SIG-M5 treated with dmso at 0.1 percent for 504 hours (cell line): ENCODE data around the gene NPAS3.

Experiments
- DNase-seq: peaks from one replicate; lab custom pipeline; 2025; ENCODE audit not compliant: unreplicated experiment; lab: John Stamatoyannopoulos, UW

The NPAS3 gene

DNA sequence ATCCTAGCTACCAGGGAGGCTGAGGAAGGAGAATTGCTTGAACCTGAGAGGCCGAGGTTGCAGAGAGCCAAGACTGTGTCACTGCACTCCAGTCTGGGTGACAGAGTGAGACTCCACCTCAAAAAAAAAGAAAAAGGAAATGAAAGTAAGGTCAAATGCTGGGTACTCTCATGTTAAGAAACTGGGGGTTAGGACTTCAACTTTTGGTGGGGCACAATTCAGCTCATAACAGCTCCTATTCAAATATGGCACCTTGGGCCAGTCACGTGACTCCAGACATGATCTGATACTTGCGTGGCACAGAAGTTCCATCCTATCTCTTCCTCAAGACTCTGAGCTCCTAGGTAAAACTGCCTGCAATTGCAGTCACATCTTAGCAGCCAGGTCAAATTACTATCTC, 869.5 kb downstream of the NPAS3 start:
- no peak for DNase-seq

DNA sequence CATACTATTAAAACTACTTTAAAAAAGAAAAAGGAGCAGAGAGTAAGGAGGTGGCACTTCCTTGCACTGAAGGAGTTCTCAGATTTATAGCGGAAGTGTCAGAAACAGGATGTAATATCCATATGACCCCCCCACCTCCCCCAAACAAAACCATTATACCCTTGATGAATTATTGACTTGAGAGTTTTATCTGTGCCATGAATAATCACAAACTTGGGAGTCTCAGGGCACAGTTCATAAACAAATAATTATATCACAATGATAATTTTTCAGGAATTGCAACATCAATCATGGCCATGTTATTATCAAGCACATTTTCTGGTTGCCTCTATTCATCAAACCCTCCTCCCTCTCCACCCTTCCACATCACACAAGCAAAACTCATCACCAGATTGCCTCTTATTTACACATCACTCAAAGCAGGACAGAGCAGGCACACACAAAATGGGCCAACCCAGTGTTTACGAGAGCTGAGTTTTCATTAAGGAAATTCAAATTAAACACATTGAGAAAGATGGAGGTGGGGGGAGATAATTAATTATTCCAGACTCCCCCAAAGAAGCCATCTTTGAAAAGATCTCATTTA, 870.8 kb downstream of the NPAS3 start:
- DNase-seq = no peak

DNA sequence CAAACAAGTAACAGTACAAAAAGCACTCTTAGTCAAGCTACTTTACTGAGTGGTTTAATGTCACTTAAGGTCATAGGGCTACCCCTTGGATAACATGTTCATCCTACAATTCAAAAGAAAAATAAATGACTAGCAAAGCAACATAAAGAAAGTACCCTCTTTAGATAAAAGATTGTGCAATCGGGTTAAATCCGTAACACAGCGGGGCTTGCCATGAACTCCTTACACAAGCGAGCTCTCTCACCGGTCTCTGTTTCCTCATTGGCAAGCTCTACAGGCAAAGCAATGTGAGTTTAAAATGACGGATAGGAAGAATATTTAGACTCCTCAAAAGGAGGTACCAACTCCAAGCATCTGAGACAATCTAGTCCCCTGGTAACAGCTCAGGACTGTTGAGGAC, 871.6 kb downstream of the NPAS3 start:
- DNase-seq = peak; percentile 28

DNA sequence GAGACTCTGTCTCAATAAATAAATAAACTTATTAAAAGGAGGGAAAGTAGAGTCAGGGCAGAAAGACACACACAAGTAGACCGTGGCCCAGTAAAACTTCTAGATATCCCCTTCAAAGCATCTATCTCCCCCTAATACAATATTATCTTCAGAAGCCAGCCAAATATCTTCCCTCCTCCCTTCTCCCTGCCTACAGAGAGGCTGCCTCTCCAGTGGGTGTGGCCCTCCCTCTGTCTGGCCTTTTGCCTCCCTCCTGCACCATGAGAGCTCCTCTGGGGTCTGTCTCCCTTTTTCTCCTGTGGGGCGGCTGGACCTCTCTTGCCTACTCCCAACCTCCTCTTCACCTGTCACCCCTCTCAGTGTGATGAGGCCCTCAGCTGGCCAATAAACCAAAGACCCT, 873.0 kb downstream of the NPAS3 start:
- DNase-seq = no peak

DNA sequence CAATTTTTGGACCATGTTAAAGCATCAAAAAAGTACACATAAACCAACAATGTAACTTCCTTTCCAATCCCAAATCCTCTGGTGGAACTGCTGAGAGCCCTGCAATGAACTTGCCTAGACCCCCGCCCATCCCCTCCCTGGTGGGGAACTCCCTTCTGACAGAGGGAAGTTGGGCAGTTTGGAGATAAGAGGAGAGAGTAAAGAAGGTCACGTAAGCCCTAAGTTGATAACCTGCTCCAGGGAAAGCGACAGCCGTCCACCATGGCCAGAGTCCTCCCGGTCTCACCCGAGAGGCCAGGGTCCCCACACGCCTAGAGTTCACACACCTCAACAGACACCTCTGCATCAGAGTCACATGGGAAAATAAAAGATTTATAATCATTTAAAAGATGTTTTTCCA, 873.5 kb downstream of the NPAS3 start:
- DNase-seq = no peak

DNA sequence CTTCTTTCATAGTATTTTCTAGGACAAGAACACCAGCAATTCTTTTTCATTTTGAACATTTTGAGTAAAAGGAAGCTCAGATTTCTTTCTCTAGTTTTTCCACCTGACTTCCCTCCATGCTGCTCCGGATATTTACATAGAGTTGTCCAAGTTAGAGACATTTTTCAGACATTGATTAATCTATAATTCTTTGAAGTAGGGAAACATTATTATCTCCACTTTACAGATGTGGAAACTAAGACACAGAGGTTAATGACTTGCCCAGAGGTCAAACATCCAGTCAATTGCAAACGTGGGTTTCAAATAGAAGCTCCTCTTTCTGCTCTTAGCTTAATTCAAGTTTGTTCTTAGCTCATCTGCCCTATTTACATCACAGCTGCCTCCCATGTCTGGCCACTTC, 873.9 kb downstream of the NPAS3 start:
- no peak for DNase-seq

DNA sequence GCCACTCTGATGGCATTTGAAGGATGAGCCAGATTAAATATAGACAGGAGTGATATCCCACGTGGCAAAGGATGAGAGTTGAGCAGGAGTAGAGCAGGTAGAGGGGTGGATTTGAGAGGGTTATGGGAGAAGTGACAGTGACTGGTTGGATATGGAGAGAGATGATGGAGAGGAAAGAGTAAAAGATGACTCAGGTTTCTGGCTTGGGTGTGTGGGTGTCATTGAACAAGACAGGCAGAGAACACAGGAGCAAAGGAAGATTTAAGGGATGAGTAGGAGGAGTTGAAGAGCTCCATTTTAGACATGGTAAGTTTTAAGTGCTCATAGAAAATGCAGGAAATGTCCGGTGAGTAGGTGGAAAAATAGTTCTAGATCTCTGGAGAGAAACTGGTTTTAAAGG, 875.3 kb downstream of the NPAS3 start:
- DNase-seq = no peak

DNA sequence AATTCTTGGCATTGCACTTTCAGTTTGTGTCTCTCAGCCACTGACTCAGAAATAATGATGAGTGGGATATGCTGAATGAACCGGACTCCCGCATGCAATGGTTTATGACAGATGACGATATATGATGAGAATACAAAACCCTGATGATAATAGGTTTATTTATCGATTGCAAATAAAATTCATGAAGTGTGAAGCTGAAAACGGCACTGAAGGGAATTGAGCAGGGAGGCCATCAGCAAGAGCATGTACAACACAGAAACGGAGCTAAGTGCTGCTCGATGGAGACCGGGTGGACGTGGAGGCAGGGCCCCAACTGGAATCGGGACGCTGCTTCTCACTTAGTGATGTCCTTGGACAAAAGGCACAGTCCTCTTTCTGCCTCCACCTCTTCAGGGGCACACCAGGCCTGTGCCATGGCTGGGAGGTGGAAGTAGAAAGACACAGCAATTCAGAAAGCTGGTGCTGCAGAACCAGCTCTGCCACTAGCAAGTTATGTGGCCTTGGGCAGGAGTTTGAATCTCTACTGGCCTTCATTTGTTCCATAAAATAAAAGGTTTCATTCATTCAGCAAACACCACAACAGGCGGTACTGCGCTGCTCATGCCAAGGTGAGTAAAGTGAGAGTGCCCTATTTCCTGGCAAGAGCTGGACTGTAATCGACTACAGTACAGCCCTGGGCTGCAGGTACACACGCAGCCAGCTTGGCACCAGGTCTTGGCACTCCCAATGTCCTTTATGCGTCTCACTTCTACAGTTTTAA, 895.2 kb downstream of the NPAS3 start:
- DNase-seq = no peak

DNA sequence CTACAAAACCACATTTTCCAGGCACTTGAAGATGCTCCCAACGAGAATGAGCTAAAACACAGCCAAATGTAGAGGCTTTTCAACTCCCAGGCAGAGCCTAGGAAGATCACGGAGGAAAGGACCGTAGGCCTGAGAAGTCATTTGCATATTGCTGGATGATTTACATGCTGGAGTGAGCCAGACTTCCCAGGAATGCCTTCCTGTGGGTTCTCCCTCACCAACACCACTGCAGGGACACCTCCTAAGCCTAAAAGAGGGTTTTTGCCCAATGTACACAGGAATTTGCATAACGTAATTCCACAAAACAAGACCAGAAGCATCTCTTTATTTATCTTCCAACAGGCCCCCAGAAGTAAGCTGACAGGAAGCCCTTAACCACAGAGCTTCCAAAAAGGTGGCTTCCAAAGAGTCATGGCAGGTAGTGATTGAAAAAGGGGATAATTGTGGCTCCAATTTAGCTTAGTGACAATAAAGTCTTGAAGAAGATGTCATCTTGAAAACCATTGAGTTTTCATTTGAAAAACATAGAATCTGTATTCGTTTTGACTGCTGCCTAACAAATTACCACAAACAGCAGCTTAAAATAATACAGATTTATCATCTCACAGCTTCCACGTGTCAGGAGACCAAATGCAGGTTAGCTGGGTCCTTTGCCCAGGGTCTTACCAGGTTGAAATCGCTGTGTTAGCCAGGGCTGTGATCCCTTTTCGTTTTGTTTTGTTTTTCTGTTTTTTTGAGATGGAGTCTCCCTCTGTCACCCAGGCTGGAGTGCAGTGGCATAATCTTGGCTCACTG, 896.0 kb downstream of the NPAS3 start:
- DNase-seq = no peak

DNA sequence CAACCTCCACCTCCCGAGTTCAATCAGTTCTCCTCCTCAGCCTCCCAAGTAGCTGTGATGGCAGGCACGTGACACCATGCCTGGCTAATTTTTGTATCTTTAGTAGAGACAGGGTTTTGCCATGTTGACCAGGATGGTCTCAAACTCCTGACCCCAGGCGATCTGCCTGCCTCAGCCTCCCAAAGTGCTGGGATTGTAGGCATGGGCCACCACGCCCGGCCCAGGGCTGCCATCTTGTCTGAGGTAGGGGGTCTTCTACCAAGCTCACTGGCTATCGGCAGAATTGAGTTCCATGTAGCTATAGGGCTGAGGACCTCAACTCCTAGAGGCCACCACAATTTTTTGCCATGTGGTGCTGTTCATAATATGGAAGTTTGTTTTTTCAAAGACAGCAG, 896.6 kb downstream of the NPAS3 start:
- no peak for DNase-seq

DNA sequence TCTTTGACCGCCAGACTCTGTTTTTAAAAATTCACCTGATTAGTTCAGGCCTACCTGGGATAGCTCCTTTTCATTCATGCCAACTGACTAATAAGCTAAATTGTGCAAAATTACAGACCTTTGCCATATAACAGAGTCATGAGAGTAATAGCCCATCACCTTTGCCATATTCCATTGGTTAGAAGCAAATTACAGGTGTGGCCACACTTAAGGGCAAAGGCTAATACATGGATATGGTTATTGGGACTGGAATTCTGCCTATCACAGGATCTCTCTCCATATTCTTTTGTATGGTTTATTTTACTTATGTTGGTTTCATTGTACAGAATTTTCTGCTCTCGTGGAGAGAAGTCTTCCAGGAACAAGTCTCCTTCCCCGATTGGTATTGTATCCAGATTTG, 897.0 kb downstream of the NPAS3 start:
- DNase-seq = no peak

DNA sequence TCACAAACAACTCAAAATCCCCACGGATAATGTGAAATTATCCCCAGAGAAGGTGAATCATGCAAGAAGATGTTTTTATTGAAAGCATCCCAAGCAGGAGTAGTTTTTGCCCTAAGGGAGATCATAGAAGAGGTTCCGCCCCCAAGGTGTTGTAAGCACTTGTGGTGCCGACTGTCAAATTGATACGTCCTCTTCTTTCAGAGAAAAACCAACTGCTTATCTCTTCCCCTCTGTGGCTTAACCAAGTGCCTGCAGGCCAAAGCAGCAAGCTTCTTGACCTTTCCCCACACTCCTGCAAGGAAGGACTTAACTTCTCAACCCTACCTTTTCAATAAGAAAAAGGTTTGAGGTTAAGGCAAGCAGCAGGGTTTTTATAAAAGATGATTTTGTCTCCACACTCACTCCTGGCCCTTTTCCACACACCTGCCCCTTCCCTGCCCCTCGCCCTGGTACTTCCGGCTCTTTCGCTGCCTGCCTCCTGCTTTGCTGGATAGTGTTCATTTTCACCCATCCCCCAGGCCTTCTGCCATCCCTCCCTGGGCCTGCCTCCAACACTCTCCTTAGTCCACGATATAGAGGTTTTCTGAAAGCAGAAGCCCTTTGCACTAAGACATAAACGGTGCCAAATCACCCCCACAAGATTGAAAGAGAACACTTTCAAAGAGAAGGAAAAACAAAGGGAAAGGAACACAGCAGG, 897.7 kb downstream of the NPAS3 start:
- no peak for DNase-seq

DNA sequence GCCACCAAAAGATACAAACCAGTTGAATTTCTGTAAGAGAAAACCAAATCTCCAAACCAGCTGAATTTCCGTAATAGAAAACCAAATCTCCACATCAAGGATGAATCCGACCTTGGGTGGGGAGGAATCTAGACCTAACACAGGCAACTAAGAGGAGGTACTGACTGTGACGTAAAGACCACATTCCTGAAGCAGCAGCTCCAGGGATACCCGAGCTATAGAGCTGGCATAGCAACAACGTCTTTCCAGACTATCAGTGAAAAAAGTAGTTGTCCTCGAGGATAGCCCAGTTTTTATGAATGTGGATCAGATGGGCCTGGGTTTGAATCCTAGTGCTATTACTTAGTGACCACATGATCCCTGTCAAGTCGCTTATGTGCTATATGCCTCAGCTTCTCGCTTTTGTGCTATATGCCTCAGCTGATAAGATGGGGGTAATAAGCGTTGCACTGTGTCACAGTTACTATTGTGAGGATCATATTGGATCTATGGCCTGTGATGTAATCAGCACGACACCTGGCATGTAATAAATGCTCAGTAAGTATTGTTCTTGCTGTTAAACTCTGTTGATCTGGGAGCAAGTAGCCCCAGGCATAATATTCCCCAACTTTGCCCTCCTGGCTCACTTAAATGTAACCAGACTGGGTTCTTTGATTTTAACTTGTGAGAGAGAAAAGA, 898.4 kb downstream of the NPAS3 start:
- DNase-seq = no peak

DNA sequence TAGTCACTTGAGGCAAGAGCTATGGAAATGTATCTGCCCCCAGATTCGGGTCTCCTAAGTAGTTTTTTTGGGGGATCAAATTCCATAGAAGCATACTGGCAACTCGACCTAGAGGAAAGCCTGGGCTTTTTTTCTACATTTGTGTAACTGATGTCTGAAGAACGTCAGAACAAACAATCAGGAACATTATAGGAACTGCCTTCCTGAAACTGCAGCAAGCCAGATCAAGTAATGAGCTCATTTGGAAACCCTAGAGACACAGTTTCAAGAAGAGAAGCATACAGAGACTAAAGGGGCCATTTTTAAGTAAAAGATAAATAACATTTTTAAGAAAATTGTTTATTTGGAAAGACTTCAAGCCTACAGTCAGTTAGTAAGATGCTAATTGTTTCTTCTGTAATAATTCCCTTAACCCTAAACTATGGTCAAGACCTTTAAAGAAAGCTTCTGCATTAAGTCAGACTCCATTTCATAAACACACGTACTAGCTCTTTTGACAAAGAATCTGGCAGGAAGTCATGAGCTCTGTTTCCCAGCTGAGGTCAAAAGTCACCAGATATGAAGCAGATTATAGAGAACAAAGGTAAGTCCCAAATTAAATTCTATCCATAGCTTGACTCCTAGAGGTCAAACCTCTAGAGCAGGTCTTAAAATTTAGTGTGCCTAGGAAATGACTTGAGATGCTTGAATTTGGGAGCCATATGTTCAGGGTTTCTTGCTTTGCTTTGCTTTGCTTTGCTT, 899.4 kb downstream of the NPAS3 start:
- no peak for DNase-seq

DNA sequence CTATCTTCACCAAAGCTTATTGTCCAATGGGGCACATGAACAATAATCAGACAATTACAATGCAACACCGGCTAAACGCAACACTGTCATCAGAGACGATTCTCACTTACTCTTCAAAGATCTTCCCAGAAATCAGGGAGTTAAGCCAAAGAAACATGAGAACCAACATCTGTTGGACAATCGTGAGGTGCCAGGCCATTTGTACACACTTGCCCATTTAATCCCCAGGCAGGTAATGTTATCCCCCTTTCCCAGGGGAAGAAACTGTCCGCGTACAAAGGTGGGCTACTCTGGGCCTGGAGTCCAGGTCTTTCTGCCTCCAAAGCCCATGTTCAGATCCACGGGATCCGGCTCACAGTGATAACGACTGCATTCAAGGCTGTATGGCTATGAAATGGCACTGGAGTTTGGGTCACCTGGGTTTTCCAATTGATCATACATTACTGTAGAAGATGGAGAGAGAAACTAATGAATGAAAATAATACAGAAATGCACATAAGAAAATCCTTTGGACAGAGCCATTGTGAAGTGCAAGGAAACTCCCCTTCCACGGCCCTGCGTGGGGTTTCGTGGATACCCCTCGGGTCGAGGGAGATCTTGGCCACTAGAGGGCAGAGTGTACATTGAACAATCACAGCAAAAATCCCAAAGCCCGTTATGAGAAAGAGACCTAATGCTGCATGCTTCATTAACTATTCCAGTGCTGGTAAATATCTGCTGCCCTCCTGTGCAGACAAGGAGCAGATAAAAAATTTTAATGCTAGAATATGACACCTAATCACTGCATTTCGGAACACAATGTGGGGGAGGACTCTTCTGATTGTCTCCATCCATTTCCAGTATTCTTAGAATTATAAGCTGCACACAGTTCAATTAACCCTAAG, 900.8 kb downstream of the NPAS3 start:
- peak; percentile 39 for DNase-seq

DNA sequence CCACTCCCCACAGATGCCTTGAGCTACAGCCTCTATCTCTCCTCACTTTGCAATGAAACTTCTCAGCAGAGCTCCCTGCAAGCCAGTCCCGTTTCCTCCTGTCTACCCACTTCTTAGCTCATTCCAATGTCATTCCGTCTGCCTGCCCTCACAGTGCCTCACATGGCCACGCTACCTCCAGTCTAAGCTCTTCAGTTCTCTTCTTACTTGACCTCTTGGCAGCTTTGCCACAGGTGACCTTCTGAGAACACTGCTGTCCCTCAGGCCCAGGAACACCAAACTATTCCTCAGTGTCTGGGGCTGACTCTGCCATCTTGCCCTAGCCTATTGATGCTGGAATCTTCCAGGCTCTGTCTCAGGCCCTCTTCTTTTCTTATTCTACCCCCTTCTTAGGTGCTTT, 902.1 kb downstream of the NPAS3 start:
- DNase-seq = no peak

DNA sequence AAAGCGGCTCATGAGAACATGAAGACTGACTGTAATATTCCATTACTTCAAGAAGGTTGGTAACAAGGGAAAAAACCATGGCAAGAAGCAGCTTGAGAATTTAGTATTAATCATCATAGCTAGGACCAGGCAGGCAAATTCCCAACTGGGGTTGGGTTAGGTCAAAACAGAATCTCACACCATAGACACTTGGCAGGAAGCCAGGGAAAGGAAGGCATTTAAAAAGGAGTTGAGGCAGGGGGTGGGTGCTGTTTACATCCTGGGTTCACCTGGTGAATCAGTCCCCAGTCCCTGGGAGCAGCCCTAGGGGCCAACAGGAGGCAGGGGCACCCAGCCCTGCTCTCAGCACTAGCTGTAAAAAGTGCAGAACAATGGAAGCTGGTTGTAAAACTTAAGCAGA, 903.6 kb downstream of the NPAS3 start:
- DNase-seq = no peak

DNA sequence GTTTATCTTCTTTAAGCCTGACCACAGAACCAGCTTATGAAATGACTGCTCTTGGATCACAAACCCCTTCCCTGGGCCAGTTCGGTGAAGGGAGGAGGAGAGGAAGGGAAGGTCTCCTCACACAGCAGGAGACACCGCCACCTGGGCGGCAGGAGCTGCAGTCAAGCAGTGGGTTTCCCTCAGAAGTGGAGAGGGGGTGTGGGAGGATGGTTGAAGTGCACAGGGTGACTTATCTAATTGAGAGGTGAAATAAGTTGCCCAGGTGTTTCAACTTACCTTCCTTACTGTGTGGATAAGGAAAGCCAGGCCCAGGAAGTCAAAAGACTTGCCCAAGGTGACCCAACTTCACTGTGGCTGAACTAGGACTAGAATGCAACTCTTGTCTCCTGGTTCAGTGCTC, 905.4 kb downstream of the NPAS3 start:
- no peak for DNase-seq

DNA sequence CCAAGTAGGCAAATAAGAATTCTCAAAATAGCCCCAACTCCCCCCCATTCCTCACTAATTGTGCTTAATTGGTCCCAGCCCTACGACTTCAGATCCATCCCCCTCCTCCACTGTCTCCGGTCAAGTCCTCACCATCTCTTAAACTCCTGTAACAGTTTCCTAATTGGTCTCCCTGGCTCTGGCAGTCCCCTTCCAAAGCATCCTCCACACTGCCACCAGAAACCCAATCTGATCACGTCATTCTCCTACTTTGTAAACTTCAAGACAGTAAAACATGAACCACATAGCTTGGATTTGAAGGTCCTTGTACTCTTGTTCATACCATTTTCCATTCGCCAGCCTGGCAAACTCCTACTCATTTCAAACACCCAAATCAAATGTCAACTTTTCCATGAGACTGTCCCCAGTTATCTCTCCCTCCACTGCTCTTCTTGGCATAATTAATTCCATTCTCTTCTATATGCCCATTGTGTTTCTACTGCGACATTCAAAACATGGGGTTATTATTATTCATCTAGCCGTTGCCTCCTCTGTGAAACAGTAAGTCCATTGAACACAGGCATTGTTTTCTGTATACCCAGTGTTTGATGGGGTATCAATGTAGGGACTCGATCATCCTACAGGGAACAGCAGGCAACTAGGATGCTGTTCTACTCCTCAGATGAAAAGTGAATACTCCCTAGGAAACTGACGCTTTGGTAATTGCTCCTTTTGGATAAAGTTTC, 907.6 kb downstream of the NPAS3 start:
- no peak for DNase-seq
